Retinal pigment epithelial cell (primary cell): ENCODE measurements around the gene GNAT2.

Experiments used
- DNase-seq: peaks from one replicate; pipeline ENCODE4 v3.0.0-alpha.2; 2010; ENCODE audit warnings: low read depth
- H3K4me3 ChIP-seq: 2 replicates; pipeline ENCODE4 v1.5.1; 2011; ENCODE audit warnings: mild to moderate bottlenecking, low read length, control low read depth, moderate library complexity
- CTCF ChIP-seq: conservative IDR thresholded peaks from 2 replicates; pipeline ENCODE4 v1.5.1; 2011; ENCODE audit warnings: low read depth, low read length, control low read depth, inconsistent platforms

The GNAT2 gene

GRCh38 chr1:109635862-109636200 lies 16.4 kb upstream of the GNAT2 start:
- H3K4me3 ChIP-seq, result no peak overlapping the region
- TF ChIP-seq CTCF, result no peak

GRCh38 chr1:109634771-109635750 lies 15.6 kb upstream of the GNAT2 start:
- no peak for DNase-seq
- H3K4me3 ChIP-seq, result no peak overlapping the region
- TF ChIP-seq CTCF, result no peak

More at GRCh38 chr1:109635862-109636200, 16.4 kb upstream of the GNAT2 start:
- no peak for DNase-seq

DNA sequence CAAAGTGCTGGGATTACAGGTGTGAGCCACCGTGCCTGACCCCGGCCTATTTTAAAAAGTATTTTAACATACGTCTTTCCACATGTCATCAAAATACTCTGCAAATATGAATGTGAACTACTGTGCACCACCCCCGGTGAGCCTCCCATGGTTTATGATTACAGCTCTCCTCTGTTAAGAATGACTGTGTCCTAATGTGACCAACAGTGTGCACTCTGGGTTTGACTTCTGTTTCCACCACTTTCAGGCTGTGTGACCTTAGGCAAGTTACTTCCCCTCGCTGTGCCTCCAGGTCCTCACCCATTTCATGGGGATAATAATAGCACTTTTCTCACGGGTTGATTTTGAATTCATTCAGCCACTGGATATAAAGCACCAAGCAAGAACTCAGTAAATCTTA lies 14.9 kb upstream of the GNAT2 start:
- DNase-seq, result no peak
- no peak for TF ChIP-seq CTCF
- no peak overlapping the region for H3K4me3 ChIP-seq

- TF ChIP-seq CTCF, result no peak
- no peak for DNase-seq
- H3K4me3 ChIP-seq, result no peak overlapping the region
Observed at GRCh38 chr1:109632671-109633346, 13.4 kb upstream of the GNAT2 start.

- TF ChIP-seq CTCF, result no peak
- no peak overlapping the region for H3K4me3 ChIP-seq
- DNase-seq, result no peak
Observed at GRCh38 chr1:109631513-109632505, 12.4 kb upstream of the GNAT2 start.

DNA sequence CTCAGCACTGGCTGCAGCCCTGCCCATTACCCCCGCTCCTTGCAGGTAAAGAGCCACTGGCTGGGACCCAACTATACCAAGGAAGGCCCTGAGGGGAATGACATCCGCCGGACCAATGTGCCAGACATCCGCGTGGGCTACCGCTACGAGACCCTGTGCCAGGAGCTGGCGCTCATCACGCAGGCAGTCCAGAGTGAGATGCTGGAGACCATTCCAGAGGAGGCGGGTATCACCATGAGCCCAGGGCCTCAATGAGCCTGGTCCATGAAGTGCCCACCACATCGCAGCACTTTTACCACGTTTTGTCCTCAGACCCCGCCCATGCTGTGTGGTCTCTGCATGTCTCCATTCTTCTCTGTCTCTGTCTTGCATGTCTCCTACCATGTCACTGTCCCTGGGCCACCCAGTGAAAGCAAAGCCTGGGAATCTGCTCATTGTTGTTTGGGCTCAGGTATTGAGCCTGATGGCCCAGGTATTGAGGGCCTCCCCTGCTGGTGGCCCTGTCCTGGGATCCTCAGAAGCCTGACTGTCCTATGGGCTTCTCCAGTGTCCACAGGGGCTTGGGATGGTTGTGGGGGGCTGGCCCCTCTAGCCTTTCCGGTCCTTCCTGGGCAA lies 11.6 kb upstream of the GNAT2 start:
- TF ChIP-seq CTCF, result no peak
- no peak overlapping the region for H3K4me3 ChIP-seq
- DNase-seq, result no peak
